Measurements from ENCODE around the gene TSBP1. TPM values are rescaled to one million over a fixed set of nuclear protein-coding genes. Genes with fewer than 3 reads are reported as not detected.

The TSBP1 gene
- total RNA-seq, 1 experiment from 2014 or later: not detected

GRCh38 chr6:32244946-32245398, 126.7 kb downstream of the TSBP1 start:
- in situ Hi-C loops (cut with HindIII; ENCODE audit: low pct_unique_long_range_greater_than_20kb, low sequenced_read_pairs): no loop called here
- peak; percentile 60 for DNase-seq (ENCODE audit: low read depth)

GRCh38 chr6:32244270-32244669, 127.4 kb downstream of the TSBP1 start:
- no peak for DNase-seq (ENCODE audit: low read depth)
- in situ Hi-C loops (cut with HindIII; ENCODE audit: low pct_unique_long_range_greater_than_20kb, low sequenced_read_pairs): no loop called here

Other genes starting within 250 kb of the TSBP1 start
- 9.2 and 9.7 TPM in 2 replicates for gene ATF6B, start 243.7 kb downstream of the TSBP1 start, total RNA-seq (2014; rRNA removed; shearing (Covaris generic); ENCODE audit: low replicate concordance)
- gene FKBPL, start 241.6 kb downstream of the TSBP1 start, total RNA-seq (2014; rRNA removed; shearing (Covaris generic); ENCODE audit: low replicate concordance): 19.5 and 22.7 TPM in 2 replicates
- not detected in 2 replicates for gene PRRT1, start 220.0 kb downstream of the TSBP1 start, total RNA-seq (2014; rRNA removed; shearing (Covaris generic); ENCODE audit: low replicate concordance)
- gene PPT2, start 217.8 kb downstream of the TSBP1 start, total RNA-seq (2014; rRNA removed; shearing (Covaris generic); ENCODE audit: low replicate concordance): 27.3 and 270 TPM in 2 replicates
- 1.5 and 3.6 TPM in 2 replicates for gene EGFL8, start 207.3 kb downstream of the TSBP1 start, total RNA-seq (2014; rRNA removed; shearing (Covaris generic); ENCODE audit: low replicate concordance)
- gene AGPAT1, start 195.8 kb downstream of the TSBP1 start, total RNA-seq (2014; rRNA removed; shearing (Covaris generic); ENCODE audit: low replicate concordance): 42.7 and 61.0 TPM in 2 replicates
- 111 and 147 TPM in 2 replicates for gene RNF5, start 193.5 kb downstream of the TSBP1 start, total RNA-seq (2014; rRNA removed; shearing (Covaris generic); ENCODE audit: low replicate concordance)
- 1.7 and 1.9 TPM in 2 replicates for gene AGER, start 187.7 kb downstream of the TSBP1 start, total RNA-seq (2014; rRNA removed; shearing (Covaris generic); ENCODE audit: low replicate concordance)
- 80.1 and 87.2 TPM in 2 replicates for gene PBX2, start 181.7 kb downstream of the TSBP1 start, total RNA-seq (2014; rRNA removed; shearing (Covaris generic); ENCODE audit: low replicate concordance)
- gene GPSM3, start 179.3 kb downstream of the TSBP1 start, total RNA-seq (2014; rRNA removed; shearing (Covaris generic); ENCODE audit: low replicate concordance): 0.14 and 3.4 TPM in 2 replicates
- 0.26 and 0.71 TPM in 2 replicates for gene NOTCH4, start 147.8 kb downstream of the TSBP1 start, total RNA-seq (2014; rRNA removed; shearing (Covaris generic); ENCODE audit: low replicate concordance)
- not detected in 2 replicates for gene BTNL2, start 35.3 kb upstream of the TSBP1 start, total RNA-seq (2014; rRNA removed; shearing (Covaris generic); ENCODE audit: low replicate concordance)
- not detected in 2 replicates for gene HLA-DRA, start 68.0 kb upstream of the TSBP1 start, total RNA-seq (2014; rRNA removed; shearing (Covaris generic); ENCODE audit: low replicate concordance)
- gene HLA-DRB5, start 158.4 kb upstream of the TSBP1 start, total RNA-seq (2014; rRNA removed; shearing (Covaris generic); ENCODE audit: low replicate concordance): not detected in 2 replicates
- gene HLA-DRB1, start 217.9 kb upstream of the TSBP1 start, total RNA-seq (2014; rRNA removed; shearing (Covaris generic); ENCODE audit: low replicate concordance): 0.17 TPM in 1 of 2 replicates, not detected in the other

Data from Caki2 (cell line).